ENCODE data around the gene SMIM27. TPM values are rescaled to one million over a fixed set of nuclear protein-coding genes. Genes with fewer than 3 reads are reported as not detected.

The SMIM27 gene
- total RNA-seq, 1 experiment from 2014 or later, result 13.6 TPM

DNA sequence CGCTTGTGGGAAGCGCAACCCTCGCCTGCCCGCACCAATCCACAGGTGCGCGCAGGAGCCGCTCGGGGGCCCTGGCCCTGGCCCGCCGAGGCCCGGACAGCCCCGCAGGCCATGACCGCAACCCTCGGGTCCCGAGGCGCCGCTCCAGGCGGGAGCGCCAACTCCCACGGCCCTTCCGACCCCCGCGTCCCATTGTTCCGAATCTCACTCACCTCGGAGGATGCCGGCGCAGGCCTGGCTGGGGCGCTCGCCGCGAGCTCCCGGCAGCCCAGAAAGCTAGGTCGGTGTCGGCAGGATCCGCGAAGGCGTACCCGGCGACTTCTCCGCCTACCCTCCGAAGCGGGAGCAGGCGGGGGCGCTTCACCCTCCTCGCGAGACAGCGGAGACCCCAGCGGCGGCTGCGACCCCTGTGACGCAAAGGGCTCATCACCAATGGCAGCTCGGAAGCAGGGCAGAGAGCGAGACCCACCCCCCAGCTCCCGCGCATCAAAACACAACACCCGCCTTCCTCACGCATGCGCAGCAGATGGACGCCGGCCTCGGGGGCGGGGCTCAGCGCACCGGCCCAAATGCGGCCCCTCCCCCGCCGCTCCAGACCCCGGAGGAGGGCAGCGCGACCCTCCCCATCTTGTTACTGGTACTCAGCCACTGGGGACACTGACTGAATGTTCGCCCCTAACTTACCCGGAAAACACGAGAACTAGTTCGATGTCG lies 1.4 kb upstream of the SMIM27 start (continued):
- TF ChIP-seq NR1H2 (CRISPR knock-in tag; IDR thresholded peaks at IDR 0.05), result no peak
- TF ChIP-seq, protein P1, sequence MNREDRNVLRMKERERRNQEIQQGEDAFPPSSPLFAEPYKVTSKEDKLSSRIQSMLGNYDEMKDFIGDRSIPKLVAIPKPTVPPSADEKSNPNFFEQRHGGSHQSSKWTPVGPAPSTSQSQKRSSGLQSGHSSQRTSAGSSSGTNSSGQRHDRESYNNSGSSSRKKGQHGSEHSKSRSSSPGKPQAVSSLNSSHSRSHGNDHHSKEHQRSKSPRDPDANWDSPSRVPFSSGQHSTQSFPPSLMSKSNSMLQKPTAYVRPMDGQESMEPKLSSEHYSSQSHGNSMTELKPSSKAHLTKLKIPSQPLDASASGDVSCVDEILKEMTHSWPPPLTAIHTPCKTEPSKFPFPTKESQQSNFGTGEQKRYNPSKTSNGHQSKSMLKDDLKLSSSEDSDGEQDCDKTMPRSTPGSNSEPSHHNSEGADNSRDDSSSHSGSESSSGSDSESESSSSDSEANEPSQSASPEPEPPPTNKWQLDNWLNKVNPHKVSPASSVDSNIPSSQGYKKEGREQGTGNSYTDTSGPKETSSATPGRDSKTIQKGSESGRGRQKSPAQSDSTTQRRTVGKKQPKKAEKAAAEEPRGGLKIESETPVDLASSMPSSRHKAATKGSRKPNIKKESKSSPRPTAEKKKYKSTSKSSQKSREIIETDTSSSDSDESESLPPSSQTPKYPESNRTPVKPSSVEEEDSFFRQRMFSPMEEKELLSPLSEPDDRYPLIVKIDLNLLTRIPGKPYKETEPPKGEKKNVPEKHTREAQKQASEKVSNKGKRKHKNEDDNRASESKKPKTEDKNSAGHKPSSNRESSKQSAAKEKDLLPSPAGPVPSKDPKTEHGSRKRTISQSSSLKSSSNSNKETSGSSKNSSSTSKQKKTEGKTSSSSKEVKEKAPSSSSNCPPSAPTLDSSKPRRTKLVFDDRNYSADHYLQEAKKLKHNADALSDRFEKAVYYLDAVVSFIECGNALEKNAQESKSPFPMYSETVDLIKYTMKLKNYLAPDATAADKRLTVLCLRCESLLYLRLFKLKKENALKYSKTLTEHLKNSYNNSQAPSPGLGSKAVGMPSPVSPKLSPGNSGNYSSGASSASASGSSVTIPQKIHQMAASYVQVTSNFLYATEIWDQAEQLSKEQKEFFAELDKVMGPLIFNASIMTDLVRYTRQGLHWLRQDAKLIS (CRISPR knock-in tag; IDR thresholded peaks at IDR 0.05; ENCODE audit: borderline replicate concordance), result no peak
- peak; percentile 95 for TF ChIP-seq FOXK1 (CRISPR knock-in tag; IDR thresholded peaks at IDR 0.05)
- TF ChIP-seq, protein P2, sequence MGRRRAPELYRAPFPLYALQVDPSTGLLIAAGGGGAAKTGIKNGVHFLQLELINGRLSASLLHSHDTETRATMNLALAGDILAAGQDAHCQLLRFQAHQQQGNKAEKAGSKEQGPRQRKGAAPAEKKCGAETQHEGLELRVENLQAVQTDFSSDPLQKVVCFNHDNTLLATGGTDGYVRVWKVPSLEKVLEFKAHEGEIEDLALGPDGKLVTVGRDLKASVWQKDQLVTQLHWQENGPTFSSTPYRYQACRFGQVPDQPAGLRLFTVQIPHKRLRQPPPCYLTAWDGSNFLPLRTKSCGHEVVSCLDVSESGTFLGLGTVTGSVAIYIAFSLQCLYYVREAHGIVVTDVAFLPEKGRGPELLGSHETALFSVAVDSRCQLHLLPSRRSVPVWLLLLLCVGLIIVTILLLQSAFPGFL (CRISPR knock-in tag; IDR thresholded peaks at IDR 0.05; ENCODE audit: borderline replicate concordance), result no peak
- no peak for TF ChIP-seq ATF1 (CRISPR knock-in tag; IDR thresholded peaks at IDR 0.05)
- TF ChIP-seq, protein P3, sequence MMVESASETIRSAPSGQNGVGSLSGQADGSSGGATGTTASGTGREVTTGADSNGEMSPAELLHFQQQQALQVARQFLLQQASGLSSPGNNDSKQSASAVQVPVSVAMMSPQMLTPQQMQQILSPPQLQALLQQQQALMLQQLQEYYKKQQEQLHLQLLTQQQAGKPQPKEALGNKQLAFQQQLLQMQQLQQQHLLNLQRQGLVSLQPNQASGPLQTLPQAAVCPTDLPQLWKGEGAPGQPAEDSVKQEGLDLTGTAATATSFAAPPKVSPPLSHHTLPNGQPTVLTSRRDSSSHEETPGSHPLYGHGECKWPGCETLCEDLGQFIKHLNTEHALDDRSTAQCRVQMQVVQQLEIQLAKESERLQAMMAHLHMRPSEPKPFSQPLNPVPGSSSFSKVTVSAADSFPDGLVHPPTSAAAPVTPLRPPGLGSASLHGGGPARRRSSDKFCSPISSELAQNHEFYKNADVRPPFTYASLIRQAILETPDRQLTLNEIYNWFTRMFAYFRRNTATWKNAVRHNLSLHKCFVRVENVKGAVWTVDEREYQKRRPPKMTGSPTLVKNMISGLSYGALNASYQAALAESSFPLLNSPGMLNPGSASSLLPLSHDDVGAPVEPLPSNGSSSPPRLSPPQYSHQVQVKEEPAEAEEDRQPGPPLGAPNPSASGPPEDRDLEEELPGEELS (CRISPR knock-in tag; IDR thresholded peaks at IDR 0.05), result peak; percentile 51; the same call in 1 of the 2 replicates
- TF ChIP-seq ESRRA (CRISPR knock-in tag; IDR thresholded peaks at IDR 0.05; ENCODE audit: borderline replicate concordance), result no peak
- TF ChIP-seq, protein P4, sequence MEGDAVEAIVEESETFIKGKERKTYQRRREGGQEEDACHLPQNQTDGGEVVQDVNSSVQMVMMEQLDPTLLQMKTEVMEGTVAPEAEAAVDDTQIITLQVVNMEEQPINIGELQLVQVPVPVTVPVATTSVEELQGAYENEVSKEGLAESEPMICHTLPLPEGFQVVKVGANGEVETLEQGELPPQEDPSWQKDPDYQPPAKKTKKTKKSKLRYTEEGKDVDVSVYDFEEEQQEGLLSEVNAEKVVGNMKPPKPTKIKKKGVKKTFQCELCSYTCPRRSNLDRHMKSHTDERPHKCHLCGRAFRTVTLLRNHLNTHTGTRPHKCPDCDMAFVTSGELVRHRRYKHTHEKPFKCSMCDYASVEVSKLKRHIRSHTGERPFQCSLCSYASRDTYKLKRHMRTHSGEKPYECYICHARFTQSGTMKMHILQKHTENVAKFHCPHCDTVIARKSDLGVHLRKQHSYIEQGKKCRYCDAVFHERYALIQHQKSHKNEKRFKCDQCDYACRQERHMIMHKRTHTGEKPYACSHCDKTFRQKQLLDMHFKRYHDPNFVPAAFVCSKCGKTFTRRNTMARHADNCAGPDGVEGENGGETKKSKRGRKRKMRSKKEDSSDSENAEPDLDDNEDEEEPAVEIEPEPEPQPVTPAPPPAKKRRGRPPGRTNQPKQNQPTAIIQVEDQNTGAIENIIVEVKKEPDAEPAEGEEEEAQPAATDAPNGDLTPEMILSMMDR (IDR thresholded peaks at IDR 0.05), result no peak
- TF ChIP-seq, protein P5, sequence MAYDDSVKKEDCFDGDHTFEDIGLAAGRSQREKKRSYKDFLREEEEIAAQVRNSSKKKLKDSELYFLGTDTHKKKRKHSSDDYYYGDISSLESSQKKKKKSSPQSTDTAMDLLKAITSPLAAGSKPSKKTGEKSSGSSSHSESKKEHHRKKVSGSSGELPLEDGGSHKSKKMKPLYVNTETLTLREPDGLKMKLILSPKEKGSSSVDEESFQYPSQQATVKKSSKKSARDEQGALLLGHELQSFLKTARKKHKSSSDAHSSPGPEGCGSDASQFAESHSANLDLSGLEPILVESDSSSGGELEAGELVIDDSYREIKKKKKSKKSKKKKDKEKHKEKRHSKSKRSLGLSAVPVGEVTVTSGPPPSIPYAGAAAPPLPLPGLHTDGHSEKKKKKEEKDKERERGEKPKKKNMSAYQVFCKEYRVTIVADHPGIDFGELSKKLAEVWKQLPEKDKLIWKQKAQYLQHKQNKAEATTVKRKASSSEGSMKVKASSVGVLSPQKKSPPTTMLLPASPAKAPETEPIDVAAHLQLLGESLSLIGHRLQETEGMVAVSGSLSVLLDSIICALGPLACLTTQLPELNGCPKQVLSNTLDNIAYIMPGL (CRISPR knock-in tag; IDR thresholded peaks at IDR 0.05), result peak; percentile 91
- TF ChIP-seq FOXJ3 (CRISPR knock-in tag; IDR thresholded peaks at IDR 0.05; ENCODE audit: borderline replicate concordance), result no peak
- 0 out of 2 replicates have a peak, but pooled peaks have one; percentile 43 for TF ChIP-seq CBFB (CRISPR knock-in tag; IDR thresholded peaks at IDR 0.05; ENCODE audit: low read depth)
- no peak for TF ChIP-seq CREB1 (CRISPR knock-in tag; IDR thresholded peaks at IDR 0.05)
- no peak for TF ChIP-seq ZNF317 (CRISPR knock-in tag; IDR thresholded peaks at IDR 0.05; ENCODE audit: borderline replicate concordance, low read depth)
- no peak for TF ChIP-seq HMGA2 (CRISPR knock-in tag; IDR thresholded peaks at IDR 0.05)
- TF ChIP-seq JUN (CRISPR knock-in tag; IDR thresholded peaks at IDR 0.05), result no peak
- TF ChIP-seq ZBTB21 (CRISPR knock-in tag; IDR thresholded peaks at IDR 0.05; ENCODE audit: borderline replicate concordance), result no peak; the same call in 1 of the 2 replicates
- TF ChIP-seq SMAD3 (CRISPR knock-in tag; IDR thresholded peaks at IDR 0.05; ENCODE audit: borderline replicate concordance), result no peak
- TF ChIP-seq, protein P6, sequence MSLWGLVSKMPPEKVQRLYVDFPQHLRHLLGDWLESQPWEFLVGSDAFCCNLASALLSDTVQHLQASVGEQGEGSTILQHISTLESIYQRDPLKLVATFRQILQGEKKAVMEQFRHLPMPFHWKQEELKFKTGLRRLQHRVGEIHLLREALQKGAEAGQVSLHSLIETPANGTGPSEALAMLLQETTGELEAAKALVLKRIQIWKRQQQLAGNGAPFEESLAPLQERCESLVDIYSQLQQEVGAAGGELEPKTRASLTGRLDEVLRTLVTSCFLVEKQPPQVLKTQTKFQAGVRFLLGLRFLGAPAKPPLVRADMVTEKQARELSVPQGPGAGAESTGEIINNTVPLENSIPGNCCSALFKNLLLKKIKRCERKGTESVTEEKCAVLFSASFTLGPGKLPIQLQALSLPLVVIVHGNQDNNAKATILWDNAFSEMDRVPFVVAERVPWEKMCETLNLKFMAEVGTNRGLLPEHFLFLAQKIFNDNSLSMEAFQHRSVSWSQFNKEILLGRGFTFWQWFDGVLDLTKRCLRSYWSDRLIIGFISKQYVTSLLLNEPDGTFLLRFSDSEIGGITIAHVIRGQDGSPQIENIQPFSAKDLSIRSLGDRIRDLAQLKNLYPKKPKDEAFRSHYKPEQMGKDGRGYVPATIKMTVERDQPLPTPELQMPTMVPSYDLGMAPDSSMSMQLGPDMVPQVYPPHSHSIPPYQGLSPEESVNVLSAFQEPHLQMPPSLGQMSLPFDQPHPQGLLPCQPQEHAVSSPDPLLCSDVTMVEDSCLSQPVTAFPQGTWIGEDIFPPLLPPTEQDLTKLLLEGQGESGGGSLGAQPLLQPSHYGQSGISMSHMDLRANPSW (CRISPR knock-in tag; conservative IDR thresholded peaks at IDR 0.05; ENCODE audit: low read depth), result no peak
- TF ChIP-seq, protein P7, sequence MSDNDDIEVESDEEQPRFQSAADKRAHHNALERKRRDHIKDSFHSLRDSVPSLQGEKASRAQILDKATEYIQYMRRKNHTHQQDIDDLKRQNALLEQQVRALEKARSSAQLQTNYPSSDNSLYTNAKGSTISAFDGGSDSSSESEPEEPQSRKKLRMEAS (CRISPR knock-in tag; IDR thresholded peaks at IDR 0.05), result peak; percentile 65; the same call in 1 of the 2 replicates

Measured in WTC11 (cell line).